HL-60 (cell line): ENCODE measurements around the gene MOXD1.

Experiments used
- DNase-seq, 2 experiments: peaks; one replicate each; pipeline ENCODE4 v3.0.0-alpha.2; 2010 to 2020; ENCODE audit warnings: low read depth in 1 of 2, low spot score in 1 of 2
- H3K27ac ChIP-seq: fragments of 250-450 bp; sonication (Bioruptor Pico); replicated peaks from 2 replicates; pipeline ENCODE4 v1.5.1; 2020; ENCODE audit warnings: mild to moderate bottlenecking, moderate library complexity
- H3K27me3 ChIP-seq: fragments of 250-450 bp; sonication (Bioruptor Pico); 2 replicates; pipeline ENCODE4 v1.5.1; 2021; ENCODE audit warnings: mild to moderate bottlenecking, moderate library complexity; ENCODE audit not compliant: insufficient read depth, poor library complexity, severe bottlenecking
- H3K4me3 ChIP-seq: replicated peaks from 2 replicates; pipeline ENCODE4 v1.5.1; 2011; ENCODE audit warnings: mild to moderate bottlenecking, control low read depth, low read length; ENCODE audit not compliant: insufficient read depth
- CTCF ChIP-seq: IDR thresholded peaks from one replicate; pipeline ENCODE4 v1.5.1; 2011; ENCODE audit warnings: low read length, control low read depth, inconsistent platforms; ENCODE audit not compliant: insufficient read depth
- GABPA ChIP-seq: IDR thresholded peaks from 2 replicates; pipeline ENCODE4 v1.6.1; 2012; ENCODE audit warnings: low read depth
- POLR2AphosphoS5 ChIP-seq: IDR thresholded peaks from 2 replicates; pipeline ENCODE4 v1.6.1; 2012; ENCODE audit warnings: low read depth
- REST ChIP-seq: IDR thresholded peaks from 2 replicates; pipeline ENCODE4 v1.6.1; 2012; ENCODE audit warnings: low read depth; ENCODE audit not compliant: insufficient replicate concordance
- SPI1 ChIP-seq: IDR thresholded peaks from 2 replicates; pipeline ENCODE4 v1.6.1; 2012; ENCODE audit warnings: low read depth, mild to moderate bottlenecking, borderline replicate concordance

MOXD1 gene

GRCh38 chr6:132280436-132280835 lies 120.8 kb downstream of the MOXD1 start:
- TF ChIP-seq CTCF (no peak), GABPA (no peak)
- Histone ChIP-seq H3K27ac (no peak overlapping the region), H3K27me3 (no peaks in the 10 kb centered on the region), H3K4me3 (no peak overlapping the region)
- DNase-seq, result no peak

GRCh38 chr6:132279592-132280139 lies 121.6 kb downstream of the MOXD1 start:
- TF ChIP-seq POLR2AphosphoS5, result no peak
- no peak for TF ChIP-seq GABPA
- no peak for TF ChIP-seq REST
- TF ChIP-seq SPI1, result no peak
- peak; percentile 48 for TF ChIP-seq CTCF
- no peak overlapping the region for H3K27ac ChIP-seq
- H3K4me3 ChIP-seq, result no peak overlapping the region; the same call in 1 of the 2 replicates

GRCh38 chr6:132275066-132275970 lies 126.0 kb downstream of the MOXD1 start:
- Histone ChIP-seq H3K27ac (no peak overlapping the region), H3K4me3 (no peak overlapping the region), H3K27me3 (no peaks in the 10 kb centered on the region)
- no peak for DNase-seq
- TF ChIP-seq GABPA, result no peak
- TF ChIP-seq POLR2AphosphoS5, result no peak
- TF ChIP-seq REST, result no peak
- TF ChIP-seq CTCF, result no peak
- TF ChIP-seq SPI1, result no peak

More at GRCh38 chr6:132279592-132280139, 121.6 kb downstream of the MOXD1 start:
- H3K27me3 ChIP-seq, result no peaks in the 10 kb centered on the region
- DNase-seq, result peak; percentile 31 to 66
